DND-41 (cell line): ENCODE data around the gene WNT3.

ENCODE experiments used
- ATAC-seq: fragments of 200-7000 bp; cut with Tn5 transposase; 3 replicates; pipeline ENCODE4 v1.9.1; 2021; ENCODE audit warnings: low read depth; ENCODE audit not compliant: insufficient read depth
- DNase-seq: peaks from one replicate; pipeline ENCODE4 v3.0.0-alpha.2; 2020
- H2AFZ ChIP-seq: 2 replicates; pipeline ENCODE4 v1.6.0; 2012; ENCODE audit warnings: low read depth, low read length
- H3K27ac ChIP-seq: 2 replicates; pipeline ENCODE4 v1.5.1; 2012; ENCODE audit warnings: low read length, inconsistent platforms
- H3K27me3 ChIP-seq: fragments of 200-600 bp; sonication (generic); 2 replicates; pipeline ENCODE4 v1.6.0; 2012; ENCODE audit warnings: low read length, mild to moderate bottlenecking, inconsistent platforms; ENCODE audit not compliant: insufficient read depth, poor library complexity
- H3K36me3 ChIP-seq: 2 replicates; pipeline ENCODE4 v1.5.1; 2012; ENCODE audit warnings: low read length, inconsistent platforms; ENCODE audit not compliant: insufficient read depth
- H3K4me1 ChIP-seq: 2 replicates; pipeline ENCODE4 v1.5.1; 2012; ENCODE audit warnings: mild to moderate bottlenecking, low read length; ENCODE audit not compliant: insufficient read depth
- H3K4me2 ChIP-seq: 2 replicates; pipeline ENCODE4 v1.6.0; 2012; ENCODE audit warnings: mild to moderate bottlenecking, moderate library complexity, low read length, inconsistent platforms; ENCODE audit not compliant: insufficient read depth
- H3K4me3 ChIP-seq, 2 experiments: fragments of 200-600 bp in 1 of 2; shearing (Covaris generic) in 1 of 2; 2 replicates each; pipeline ENCODE4 v1.5.1; 2012 to 2016; ENCODE audit warnings: inconsistent platforms in 2 of 2, low read length in 2 of 2, mild to moderate bottlenecking in 2 of 2, low read depth in 1 of 2, moderate library complexity in 1 of 2
- H3K79me2 ChIP-seq: 2 replicates; pipeline ENCODE4 v1.6.0; 2012; ENCODE audit warnings: low read length, inconsistent platforms; ENCODE audit not compliant: insufficient read depth
- H3K9ac ChIP-seq: 2 replicates; pipeline ENCODE4 v1.6.0; 2012; ENCODE audit warnings: low read depth, mild to moderate bottlenecking, inconsistent platforms, low read length, moderate library complexity
- H3K9me3 ChIP-seq: 2 replicates; pipeline ENCODE4 v1.5.1; 2012; ENCODE audit warnings: low read length, moderate library complexity, mild to moderate bottlenecking, inconsistent platforms; ENCODE audit not compliant: insufficient read depth, severe bottlenecking
- H4K20me1 ChIP-seq: 2 replicates; pipeline ENCODE4 v1.6.0; 2012; ENCODE audit warnings: low read length; ENCODE audit not compliant: insufficient read depth
- EZH2 ChIP-seq: IDR thresholded peaks from 3 replicates; pipeline ENCODE4 v1.6.1; 2012; ENCODE audit warnings: borderline replicate concordance, low read depth, mild to moderate bottlenecking, moderate library complexity, low read length, inconsistent platforms; ENCODE audit not compliant: severe bottlenecking
- TF ChIP-seq, protein P1 (sequence below): IDR thresholded peaks from 2 replicates; pipeline ENCODE4 v1.5.1; 2012; ENCODE audit warnings: borderline replicate concordance, low read length, moderate library complexity, mild to moderate bottlenecking; ENCODE audit not compliant: poor library complexity, severe bottlenecking; ENCODE audit errors: extremely low read depth

WNT3 gene

GRCh38 chr17:46753776-46754175 is 64.7 kb downstream of the WNT3 start:
- H3K4me2 ChIP-seq, result no peak overlapping the region
- H2AFZ ChIP-seq, result no peak overlapping the region
- no peaks in the 10 kb centered on the region for H3K79me2 ChIP-seq
- H3K9ac ChIP-seq, result no peak overlapping the region
- no peak for ATAC-seq
- no peak overlapping the region for H3K4me3 ChIP-seq
- H3K4me1 ChIP-seq, result no peaks in the 10 kb centered on the region
- H3K27ac ChIP-seq, result no peak overlapping the region
- H3K36me3 ChIP-seq, result peaks cover 55% of the 10 kb centered on the region
- no peaks in the 10 kb centered on the region for H3K9me3 ChIP-seq
- no peak for TF ChIP-seq EZH2
- TF ChIP-seq, protein P1, sequence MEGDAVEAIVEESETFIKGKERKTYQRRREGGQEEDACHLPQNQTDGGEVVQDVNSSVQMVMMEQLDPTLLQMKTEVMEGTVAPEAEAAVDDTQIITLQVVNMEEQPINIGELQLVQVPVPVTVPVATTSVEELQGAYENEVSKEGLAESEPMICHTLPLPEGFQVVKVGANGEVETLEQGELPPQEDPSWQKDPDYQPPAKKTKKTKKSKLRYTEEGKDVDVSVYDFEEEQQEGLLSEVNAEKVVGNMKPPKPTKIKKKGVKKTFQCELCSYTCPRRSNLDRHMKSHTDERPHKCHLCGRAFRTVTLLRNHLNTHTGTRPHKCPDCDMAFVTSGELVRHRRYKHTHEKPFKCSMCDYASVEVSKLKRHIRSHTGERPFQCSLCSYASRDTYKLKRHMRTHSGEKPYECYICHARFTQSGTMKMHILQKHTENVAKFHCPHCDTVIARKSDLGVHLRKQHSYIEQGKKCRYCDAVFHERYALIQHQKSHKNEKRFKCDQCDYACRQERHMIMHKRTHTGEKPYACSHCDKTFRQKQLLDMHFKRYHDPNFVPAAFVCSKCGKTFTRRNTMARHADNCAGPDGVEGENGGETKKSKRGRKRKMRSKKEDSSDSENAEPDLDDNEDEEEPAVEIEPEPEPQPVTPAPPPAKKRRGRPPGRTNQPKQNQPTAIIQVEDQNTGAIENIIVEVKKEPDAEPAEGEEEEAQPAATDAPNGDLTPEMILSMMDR, result no peak
- DNase-seq, result no peak
- no peaks in the 10 kb centered on the region for H4K20me1 ChIP-seq
- no peaks in the 10 kb centered on the region for H3K27me3 ChIP-seq

DNA sequence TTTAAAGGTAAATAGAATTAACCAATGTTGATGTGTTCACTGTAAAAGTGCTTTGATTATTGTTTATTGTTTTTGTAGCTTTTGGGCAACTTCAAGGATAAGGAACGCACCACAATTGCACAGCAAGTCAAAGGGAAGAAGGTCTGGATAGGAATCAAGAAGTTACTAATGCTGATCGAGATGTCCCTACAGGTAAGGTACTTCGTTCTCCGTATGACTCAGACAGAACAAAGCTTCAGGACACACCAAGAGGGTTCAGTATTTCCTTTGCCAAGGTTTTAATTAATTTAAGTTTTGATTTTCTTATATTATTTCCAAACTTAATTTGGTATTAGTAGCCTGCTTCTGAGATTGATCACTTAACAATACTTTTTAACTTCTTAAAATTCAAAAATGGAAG is 67.1 kb downstream of the WNT3 start:
- Histone ChIP-seq H3K27me3 (no peaks in the 10 kb centered on the region), H3K9me3 (no peaks in the 10 kb centered on the region), H3K9ac (no peak overlapping the region), H3K36me3 (peaks cover 45% of the 10 kb centered on the region), H3K4me1 (no peaks in the 10 kb centered on the region), H3K4me2 (no peak overlapping the region), H3K4me3 (no peak overlapping the region), H4K20me1 (no peaks in the 10 kb centered on the region), H3K27ac (no peak overlapping the region), H3K79me2 (no peaks in the 10 kb centered on the region), H2AFZ (no peak overlapping the region)
- DNase-seq, result no peak
- no peak for TF ChIP-seq EZH2
- TF ChIP-seq, protein P1, result no peak
- ATAC-seq, result no peak

DNA sequence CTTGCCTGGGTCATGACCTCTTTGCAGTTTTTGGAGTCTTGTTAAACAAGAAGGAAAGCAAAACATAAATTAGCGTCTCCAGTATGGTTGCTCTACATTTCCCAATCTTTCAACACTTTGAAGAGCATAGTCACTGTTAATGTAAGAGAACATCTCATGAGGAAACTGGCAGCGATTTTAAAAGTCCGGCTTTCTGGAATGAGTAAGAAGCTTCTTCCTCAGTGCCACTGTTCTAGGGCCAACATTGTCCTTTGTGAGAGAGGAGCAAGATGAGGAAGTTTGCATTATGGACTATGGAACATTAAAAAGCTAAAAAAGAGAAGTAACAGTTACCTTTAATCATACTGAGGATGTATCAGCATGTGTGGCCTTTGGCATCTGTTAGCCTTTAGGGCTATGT is 73.1 kb downstream of the WNT3 start:
- no peak for ATAC-seq
- Histone ChIP-seq H3K9me3 (no peaks in the 10 kb centered on the region), H3K4me3 (no peak overlapping the region)

More for the DNA sequence above, 73.1 kb downstream of the WNT3 start:
- no peak overlapping the region for H3K27ac ChIP-seq
- H3K36me3 ChIP-seq, result peaks cover 8% of the 10 kb centered on the region; the same call in 1 of the 2 replicates
- no peaks in the 10 kb centered on the region for H3K4me1 ChIP-seq
- H4K20me1 ChIP-seq, result no peaks in the 10 kb centered on the region
- H3K4me2 ChIP-seq, result no peak overlapping the region
- no peak overlapping the region for H2AFZ ChIP-seq
- H3K9ac ChIP-seq, result no peak overlapping the region
- DNase-seq, result no peak
- TF ChIP-seq, protein P1, result no peak
- TF ChIP-seq EZH2, result no peak
- H3K79me2 ChIP-seq, result no peaks in the 10 kb centered on the region
- no peaks in the 10 kb centered on the region for H3K27me3 ChIP-seq
